Keratinocyte (primary cell): Measurements from ENCODE around the gene SCD5. TPM values are rescaled to one million over a fixed set of nuclear protein-coding genes. Genes with fewer than 3 reads are reported as not detected.

Experiments
- DNase-seq: peaks from one replicate; pipeline ENCODE4 v3.0.0-alpha.2; 2011; ENCODE audit warnings: low read depth, missing footprints, low spot score
- FAIRE-seq: peaks from 2 replicates; lab custom pipeline; 2011; peaks lifted over from hg19 to GRCh38; lab: Jason Lieb, UNC
- H2AFZ ChIP-seq: 2 replicates; pipeline ENCODE4 v1.6.0; 2012; ENCODE audit warnings: low read length, control low read depth, inconsistent platforms; ENCODE audit not compliant: control insufficient read depth
- H3K27ac ChIP-seq: 2 replicates; pipeline ENCODE4 v1.5.1; 2011; ENCODE audit warnings: low read length; ENCODE audit not compliant: control insufficient read depth, insufficient read depth
- H3K27me3 ChIP-seq: 3 replicates; pipeline ENCODE4 v1.6.0; 2011; ENCODE audit warnings: low read length; ENCODE audit not compliant: control insufficient read depth, insufficient read depth; ENCODE audit errors: extremely low read depth
- H3K36me3 ChIP-seq, 2 experiments: 2 replicates in 1 of 2; 3 replicates in 1 of 2; pipeline ENCODE4 v1.5.1; 2011; ENCODE audit warnings: low read length in 2 of 2, mild to moderate bottlenecking in 1 of 2; ENCODE audit not compliant: control insufficient read depth in 2 of 2, insufficient read depth in 2 of 2; ENCODE audit errors: extremely low read depth in 1 of 2
- H3K4me1 ChIP-seq: 3 replicates; pipeline ENCODE4 v1.5.1; 2011; ENCODE audit warnings: low read length; ENCODE audit not compliant: control insufficient read depth, insufficient read depth; ENCODE audit errors: extremely low read depth
- H3K4me2 ChIP-seq: 3 replicates; pipeline ENCODE4 v1.6.0; 2011; ENCODE audit warnings: low read depth, low read length; ENCODE audit not compliant: control insufficient read depth, insufficient read depth; ENCODE audit errors: extremely low read depth
- H3K4me3 ChIP-seq, 3 experiments: fragments of 200-600 bp in 1 of 3; sonication (generic) in 1 of 3; 2 replicates in 2 of 3; 3 replicates in 1 of 3; pipeline ENCODE4 v1.5.1; 2011 to 2016; ENCODE audit warnings: low read length in 3 of 3, mild to moderate bottlenecking in 3 of 3, control low read depth in 2 of 3, inconsistent platforms in 1 of 3, low read depth in 1 of 3, mixed read lengths in 1 of 3, mixed run types in 1 of 3, moderate library complexity in 1 of 3; ENCODE audit not compliant: control insufficient read depth in 2 of 3, insufficient read depth in 2 of 3; ENCODE audit errors: extremely low read depth in 1 of 3
- H3K79me2 ChIP-seq: 2 replicates; pipeline ENCODE4 v1.6.0; 2012; ENCODE audit warnings: low read length; ENCODE audit not compliant: control insufficient read depth, insufficient read depth
- H3K9ac ChIP-seq: 3 replicates; pipeline ENCODE4 v1.6.0; 2011; ENCODE audit warnings: low read length; ENCODE audit not compliant: control insufficient read depth, insufficient read depth; ENCODE audit errors: extremely low read depth
- H3K9me1 ChIP-seq: 3 replicates; pipeline ENCODE4 v1.6.0; 2011; ENCODE audit warnings: low read length; ENCODE audit not compliant: control insufficient read depth, insufficient read depth; ENCODE audit errors: extremely low read depth
- H3K9me3 ChIP-seq: 2 replicates; pipeline ENCODE4 v1.5.1; 2012; ENCODE audit warnings: low read depth, low read length; ENCODE audit not compliant: control insufficient read depth
- H4K20me1 ChIP-seq: 3 replicates; pipeline ENCODE4 v1.6.0; 2011; ENCODE audit warnings: low read length; ENCODE audit not compliant: control insufficient read depth, insufficient read depth; ENCODE audit errors: extremely low read depth
- EZH2 ChIP-seq: IDR thresholded peaks from one replicate; pipeline ENCODE4 v1.6.1; 2012; ENCODE audit warnings: inconsistent platforms, mild to moderate bottlenecking, low read length, moderate library complexity
- dilution Hi-C: fragments of 300-500 bp; cut with MboI; formaldehyde crosslinking; loops from one replicate; pipeline ENCODE4 v1.7.0; 2020; ENCODE audit warnings: low sequenced_read_pairs; ENCODE audit not compliant: extremely low pct_ligation_motif_present
- polyA plus RNA-seq, 5 experiments: library from polyadenylated mRNA; depleted of rRNA in 3 of 5; stranded (reverse) in 3 of 5; stranded (forward) in 1 of 5; unstranded in 1 of 5; fragments of >200 nt; gene quantifications; 1 replicate in 1 of 5; 2 replicates in 3 of 5; 3 replicates in 1 of 5; pipeline versions ENCODE4 v1.2.1 to v1.2.3, GENCODE V29; 2011 to 2012; ENCODE audit warnings: missing spikeins in 2 of 5, low read depth in 1 of 5, low replicate concordance in 1 of 5
- TF ChIP-seq, protein P1 (sequence below), 3 experiments: IDR thresholded peaks in 1 of 3; conservative IDR thresholded peaks in 1 of 3; optimal IDR thresholded peaks in 1 of 3; 2 replicates in 2 of 3; 3 replicates in 1 of 3; pipeline versions ENCODE3 to v1.5.1; 2011; ENCODE audit warnings: low read length in 3 of 3, mild to moderate bottlenecking in 3 of 3, moderate library complexity in 2 of 3, control low read depth in 1 of 3, inconsistent platforms in 1 of 3; ENCODE audit not compliant: insufficient read depth in 2 of 3; ENCODE audit errors: extremely low read depth in 1 of 3

Gene SCD5
- polyA plus RNA-seq, 1 donor (not counting 4 experiments of a cell fraction or from before 2014, with no cell fraction given) = 39.4 TPM

DNA sequence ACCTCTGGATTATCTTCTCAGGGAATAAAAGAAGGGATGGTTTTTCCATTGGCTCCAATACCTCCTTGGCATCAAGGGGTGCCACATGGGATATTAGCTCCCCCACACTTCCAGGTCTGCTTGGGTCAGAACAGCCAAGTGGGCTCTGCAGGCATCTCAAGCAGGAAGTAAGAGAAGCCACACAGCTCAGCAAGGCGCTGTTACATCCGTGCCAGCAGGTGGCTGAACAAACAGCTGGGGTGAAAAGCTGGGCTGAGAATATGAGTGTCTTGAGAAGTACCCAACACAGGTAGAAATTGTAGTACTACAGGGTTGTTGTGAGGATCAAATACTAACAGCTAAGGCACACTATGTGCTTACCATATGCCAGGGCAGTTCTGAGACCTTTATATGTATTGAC is 160.1 kb downstream of the SCD5 start:
- H3K4me2 ChIP-seq = no peak overlapping the region
- no peak overlapping the region for H3K27ac ChIP-seq
- TF ChIP-seq, protein P1, sequence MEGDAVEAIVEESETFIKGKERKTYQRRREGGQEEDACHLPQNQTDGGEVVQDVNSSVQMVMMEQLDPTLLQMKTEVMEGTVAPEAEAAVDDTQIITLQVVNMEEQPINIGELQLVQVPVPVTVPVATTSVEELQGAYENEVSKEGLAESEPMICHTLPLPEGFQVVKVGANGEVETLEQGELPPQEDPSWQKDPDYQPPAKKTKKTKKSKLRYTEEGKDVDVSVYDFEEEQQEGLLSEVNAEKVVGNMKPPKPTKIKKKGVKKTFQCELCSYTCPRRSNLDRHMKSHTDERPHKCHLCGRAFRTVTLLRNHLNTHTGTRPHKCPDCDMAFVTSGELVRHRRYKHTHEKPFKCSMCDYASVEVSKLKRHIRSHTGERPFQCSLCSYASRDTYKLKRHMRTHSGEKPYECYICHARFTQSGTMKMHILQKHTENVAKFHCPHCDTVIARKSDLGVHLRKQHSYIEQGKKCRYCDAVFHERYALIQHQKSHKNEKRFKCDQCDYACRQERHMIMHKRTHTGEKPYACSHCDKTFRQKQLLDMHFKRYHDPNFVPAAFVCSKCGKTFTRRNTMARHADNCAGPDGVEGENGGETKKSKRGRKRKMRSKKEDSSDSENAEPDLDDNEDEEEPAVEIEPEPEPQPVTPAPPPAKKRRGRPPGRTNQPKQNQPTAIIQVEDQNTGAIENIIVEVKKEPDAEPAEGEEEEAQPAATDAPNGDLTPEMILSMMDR (optimal IDR thresholded peaks at IDR 0.05 in 1 of 3, IDR thresholded peaks at IDR 0.05 in 1 of 3, conservative IDR thresholded peaks at IDR 0.05 in 1 of 3; ENCODE audit: extremely low read depth in 1 of 3, insufficient read depth in 2 of 3, low read length in 3 of 3) = no peak
- TF ChIP-seq EZH2 = no peak
- no peak overlapping the region for H2AFZ ChIP-seq
- no peaks in the 10 kb centered on the region for H3K9me3 ChIP-seq
- no peak overlapping the region for H3K4me3 ChIP-seq
- H3K9me1 ChIP-seq = no peaks in the 10 kb centered on the region
- no peaks in the 10 kb centered on the region for H3K4me1 ChIP-seq
- FAIRE-seq (no peak), DNase-seq (no peak)
- H3K36me3 ChIP-seq = peaks cover 0 to 18% of the 10 kb centered on the region in 2 experiments
- no peak overlapping the region for H3K9ac ChIP-seq
- H4K20me1 ChIP-seq = no peaks in the 10 kb centered on the region
- no peaks in the 10 kb centered on the region for H3K79me2 ChIP-seq
- H3K27me3 ChIP-seq = no peaks in the 10 kb centered on the region
- dilution Hi-C loops = no loop called here

DNA sequence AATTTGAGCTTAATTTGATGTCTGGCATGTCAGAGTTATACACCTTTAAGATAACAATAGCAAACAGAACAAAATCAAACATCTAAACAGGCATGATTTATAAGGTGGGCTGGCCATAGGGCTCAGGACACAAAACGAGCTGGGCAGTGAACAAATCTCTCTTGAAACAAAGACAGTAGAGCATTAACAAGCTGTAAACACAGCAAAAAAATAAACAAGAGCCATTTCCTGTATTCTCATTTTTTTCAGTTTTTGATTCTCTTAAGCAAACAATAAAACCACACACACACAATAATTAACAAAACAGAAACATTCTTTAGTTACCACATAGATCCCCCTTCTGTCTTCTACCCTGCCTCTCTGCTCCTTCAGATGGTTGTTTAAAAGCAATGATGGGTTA is 168.5 kb downstream of the SCD5 start:
- DNase-seq (no peak), FAIRE-seq (no peak)
- no peak overlapping the region for H3K4me3 ChIP-seq
- H2AFZ ChIP-seq = no peak overlapping the region
- H3K79me2 ChIP-seq = no peaks in the 10 kb centered on the region
- H3K9me3 ChIP-seq = no peaks in the 10 kb centered on the region
- H3K27me3 ChIP-seq = no peaks in the 10 kb centered on the region
- H3K9me1 ChIP-seq = no peaks in the 10 kb centered on the region
- no peak overlapping the region for H3K27ac ChIP-seq
- peaks cover 0 to 14% of the 10 kb centered on the region in 2 experiments for H3K36me3 ChIP-seq
- TF ChIP-seq, protein P1 (optimal IDR thresholded peaks at IDR 0.05 in 1 of 3, IDR thresholded peaks at IDR 0.05 in 1 of 3, conservative IDR thresholded peaks at IDR 0.05 in 1 of 3; ENCODE audit: extremely low read depth in 1 of 3, insufficient read depth in 2 of 3, low read length in 3 of 3) = no peak
- H4K20me1 ChIP-seq = no peaks in the 10 kb centered on the region
- dilution Hi-C loops = no loop called here
- H3K4me2 ChIP-seq = no peak overlapping the region
- H3K9ac ChIP-seq = no peak overlapping the region
- no peaks in the 10 kb centered on the region for H3K4me1 ChIP-seq
